Activated naive CD8-positive, alpha-beta T cell treated with anti-CD3 and anti-CD28 coated beads for 36 hours (primary cell): Measurements from ENCODE around the gene TRERF1. TPM values are rescaled to one million over a fixed set of nuclear protein-coding genes. Genes with fewer than 3 reads are reported as not detected.
"Not testable (repeated sequence)": the region's sequence is repeated elsewhere in the genome, so short reads cannot be mapped to it uniquely, and the experiment has no call there.

Source experiments
- DNase-seq: peaks from one replicate; pipeline ENCODE4 v3.0.0; 2021
- H3K27ac Mint-ChIP-seq: one replicate; pipeline ENCODE4 v1.8.0; 2022; ENCODE audit warnings: mild to moderate bottlenecking, moderate library complexity, mixed read lengths
- H3K27me3 Mint-ChIP-seq: one replicate; pipeline ENCODE4 v1.8.0; 2022; ENCODE audit warnings: mild to moderate bottlenecking, mixed read lengths
- H3K36me3 Mint-ChIP-seq: one replicate; pipeline ENCODE4 v1.8.0; 2021; ENCODE audit warnings: mild to moderate bottlenecking, mixed read lengths
- H3K4me1 Mint-ChIP-seq: one replicate; pipeline ENCODE4 v1.8.0; 2021; ENCODE audit warnings: mixed read lengths
- H3K4me3 Mint-ChIP-seq: one replicate; pipeline ENCODE4 v1.8.0; 2022; ENCODE audit warnings: mild to moderate bottlenecking, moderate library complexity, mixed read lengths
- H3K9me3 Mint-ChIP-seq: one replicate; pipeline ENCODE4 v1.8.0; 2022; ENCODE audit warnings: mixed read lengths
- total RNA-seq, 2 experiments: library from RNA; stranded (reverse); gene quantifications; one replicate each; pipeline ENCODE4 v1.2.3, GENCODE V29; 2021

TRERF1 gene, protein sequence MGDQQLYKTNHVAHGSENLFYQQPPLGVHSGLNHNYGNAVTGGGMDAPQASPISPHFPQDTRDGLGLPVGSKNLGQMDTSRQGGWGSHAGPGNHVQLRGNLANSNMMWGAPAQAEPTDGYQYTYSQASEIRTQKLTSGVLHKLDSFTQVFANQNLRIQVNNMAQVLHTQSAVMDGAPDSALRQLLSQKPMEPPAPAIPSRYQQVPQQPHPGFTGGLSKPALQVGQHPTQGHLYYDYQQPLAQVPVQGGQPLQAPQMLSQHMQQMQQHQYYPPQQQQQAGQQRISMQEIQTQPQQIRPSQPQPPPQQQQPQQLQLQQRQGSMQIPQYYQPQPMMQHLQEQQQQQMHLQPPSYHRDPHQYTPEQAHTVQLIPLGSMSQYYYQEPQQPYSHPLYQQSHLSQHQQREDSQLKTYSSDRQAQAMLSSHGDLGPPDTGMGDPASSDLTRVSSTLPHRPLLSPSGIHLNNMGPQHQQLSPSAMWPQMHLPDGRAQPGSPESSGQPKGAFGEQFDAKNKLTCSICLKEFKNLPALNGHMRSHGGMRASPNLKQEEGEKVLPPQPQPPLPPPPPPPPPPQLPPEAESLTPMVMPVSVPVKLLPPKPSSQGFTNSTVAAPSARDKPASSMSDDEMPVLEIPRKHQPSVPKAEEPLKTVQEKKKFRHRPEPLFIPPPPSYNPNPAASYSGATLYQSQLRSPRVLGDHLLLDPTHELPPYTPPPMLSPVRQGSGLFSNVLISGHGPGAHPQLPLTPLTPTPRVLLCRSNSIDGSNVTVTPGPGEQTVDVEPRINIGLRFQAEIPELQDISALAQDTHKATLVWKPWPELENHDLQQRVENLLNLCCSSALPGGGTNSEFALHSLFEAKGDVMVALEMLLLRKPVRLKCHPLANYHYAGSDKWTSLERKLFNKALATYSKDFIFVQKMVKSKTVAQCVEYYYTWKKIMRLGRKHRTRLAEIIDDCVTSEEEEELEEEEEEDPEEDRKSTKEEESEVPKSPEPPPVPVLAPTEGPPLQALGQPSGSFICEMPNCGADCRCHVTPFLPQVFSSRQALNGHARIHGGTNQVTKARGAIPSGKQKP (N-terminal part only)
- total RNA-seq = 1 to 10 TPM; 6.5 to 6.9 TPM

GRCh38 chr6:42451333-42452170 is at the start of gene TRERF1:
Gene TRERF1 (minus strand): TSS chr6:42451926. CDS start chr6:42269590, 182,336 bp downstream.
- Mint-ChIP-seq H3K9me3 (no peaks in the 10 kb centered on the region), H3K27ac (peak within 1 kb of the TSS; percentile 87), H3K36me3 (peaks cover 9% of the 10 kb centered on the region), H3K27me3 (peaks cover 10% of the 10 kb centered on the region), H3K4me1 (peaks cover 42% of the 10 kb centered on the region), H3K4me3 (peak within 1 kb of the TSS; percentile 94)
- DNase-seq = peak; percentile 49

DNA sequence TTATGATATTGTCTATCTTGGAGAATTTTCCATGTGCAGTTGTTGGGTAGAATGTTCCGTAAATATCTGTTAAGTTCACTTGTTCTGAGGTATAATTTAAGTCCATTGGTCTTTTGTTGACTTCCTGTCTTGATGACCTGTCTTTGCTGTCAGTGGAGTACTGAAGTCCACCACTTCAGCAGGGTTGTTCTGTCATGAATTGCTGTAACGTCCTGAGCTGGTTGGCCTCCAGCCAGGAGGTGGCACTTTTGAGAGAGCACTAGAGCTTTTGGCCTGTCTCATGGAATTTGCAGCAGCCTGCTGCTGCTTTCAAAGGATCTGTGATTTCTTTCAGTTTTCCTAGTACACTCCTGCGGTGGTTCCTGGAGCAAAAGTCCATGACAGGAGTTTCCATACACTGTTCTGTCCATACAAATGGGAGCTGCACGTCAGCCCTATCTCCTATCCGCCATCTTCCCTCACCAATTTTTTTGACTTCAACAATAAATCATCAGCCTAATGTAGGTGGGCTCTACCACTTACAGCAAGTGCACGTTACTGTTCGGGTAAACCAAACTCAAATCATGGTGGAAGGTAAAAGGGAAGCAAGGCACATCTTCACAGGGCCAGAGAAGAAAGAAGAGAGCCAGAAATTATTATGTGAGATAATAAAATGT is 46.9 kb upstream of the TRERF1 start:
- H3K27ac Mint-ChIP-seq = no peak overlapping the region
- no peak overlapping the region for H3K4me3 Mint-ChIP-seq
- H3K4me1 Mint-ChIP-seq = peaks cover 7% of the 10 kb centered on the region
- no peaks in the 10 kb centered on the region for H3K27me3 Mint-ChIP-seq
- no peak for DNase-seq
- no peaks in the 10 kb centered on the region for H3K36me3 Mint-ChIP-seq
- peaks cover 12% of the 10 kb centered on the region for H3K9me3 Mint-ChIP-seq

- H3K27ac Mint-ChIP-seq = no peak overlapping the region
- no peak for DNase-seq
- no peaks in the 10 kb centered on the region for H3K36me3 Mint-ChIP-seq
- H3K4me1 Mint-ChIP-seq = peaks cover 2% of the 10 kb centered on the region
- no peaks in the 10 kb centered on the region for H3K27me3 Mint-ChIP-seq
- H3K4me3 Mint-ChIP-seq = no peak overlapping the region
- H3K9me3 Mint-ChIP-seq = peaks cover 9% of the 10 kb centered on the region
These were observed 42.3 kb upstream of the TRERF1 start for GRCh38 chr6:42493914-42494539.

- no peaks in the 10 kb centered on the region for H3K9me3 Mint-ChIP-seq
- DNase-seq = no peak
- peaks cover under 1% of the 10 kb centered on the region for H3K4me1 Mint-ChIP-seq
- no peaks in the 10 kb centered on the region for H3K27me3 Mint-ChIP-seq
- H3K27ac Mint-ChIP-seq = no peak overlapping the region
- H3K36me3 Mint-ChIP-seq = no peaks in the 10 kb centered on the region
- H3K4me3 Mint-ChIP-seq = no peak overlapping the region
These were observed 36.4 kb upstream of the TRERF1 start for GRCh38 chr6:42488129-42488528.

DNA sequence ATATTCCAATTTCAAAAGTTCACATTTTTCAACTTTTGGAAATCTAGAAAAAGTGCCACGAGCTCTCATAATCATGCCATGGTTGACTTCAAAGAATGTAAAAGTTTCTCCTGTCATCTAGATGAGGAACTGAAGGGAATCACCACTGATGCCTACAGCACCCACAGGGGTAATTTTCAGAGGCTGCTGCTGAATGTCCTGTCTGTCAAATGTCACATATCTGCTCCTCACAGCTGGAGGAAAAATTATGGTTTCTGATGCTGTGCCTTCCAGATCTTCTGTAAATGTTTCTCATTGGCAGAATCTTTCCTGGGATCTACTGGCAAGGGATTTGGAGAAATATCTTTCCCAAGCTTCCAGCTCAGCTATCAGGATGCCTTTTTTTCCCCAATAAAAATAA is 32.5 kb upstream of the TRERF1 start:
- no peaks in the 10 kb centered on the region for H3K27me3 Mint-ChIP-seq
- no peak overlapping the region for H3K4me3 Mint-ChIP-seq
- no peaks in the 10 kb centered on the region for H3K4me1 Mint-ChIP-seq
- H3K9me3 Mint-ChIP-seq = no peaks in the 10 kb centered on the region
- H3K36me3 Mint-ChIP-seq = no peaks in the 10 kb centered on the region
- no peak for DNase-seq
- H3K27ac Mint-ChIP-seq = no peak overlapping the region

GRCh38 chr6:42482174-42482573 is 30.4 kb upstream of the TRERF1 start:
- DNase-seq = no peak
- H3K27ac Mint-ChIP-seq = no peak overlapping the region
- H3K9me3 Mint-ChIP-seq = no peaks in the 10 kb centered on the region
- H3K4me3 Mint-ChIP-seq = no peak overlapping the region
- H3K4me1 Mint-ChIP-seq = no peaks in the 10 kb centered on the region
- no peaks in the 10 kb centered on the region for H3K36me3 Mint-ChIP-seq
- H3K27me3 Mint-ChIP-seq = no peaks in the 10 kb centered on the region

DNA sequence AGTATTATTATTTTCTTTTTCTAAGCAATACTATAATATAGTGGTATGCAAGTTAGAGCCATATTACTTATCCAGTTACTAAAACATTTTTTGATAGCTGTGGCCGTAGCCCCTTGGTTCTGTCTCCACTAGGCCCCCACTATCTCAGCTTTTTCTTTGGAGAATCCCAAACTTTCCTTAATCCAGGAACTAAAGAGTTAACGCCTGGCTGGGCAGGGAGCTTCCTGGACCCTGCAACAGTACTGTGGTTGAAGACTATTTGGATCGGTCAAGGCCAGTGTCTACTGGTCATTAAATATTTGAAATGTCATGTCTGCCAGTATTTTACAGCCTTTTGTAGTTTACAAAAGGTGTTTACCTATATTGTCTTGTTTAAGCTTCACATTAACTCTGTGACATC is 20.0 kb upstream of the TRERF1 start:
- no peaks in the 10 kb centered on the region for H3K36me3 Mint-ChIP-seq
- H3K4me3 Mint-ChIP-seq = no peak overlapping the region
- H3K27ac Mint-ChIP-seq = no peak overlapping the region
- H3K27me3 Mint-ChIP-seq = no peaks in the 10 kb centered on the region
- H3K4me1 Mint-ChIP-seq = no peaks in the 10 kb centered on the region
- H3K9me3 Mint-ChIP-seq = peaks cover 12% of the 10 kb centered on the region
- no peak for DNase-seq

DNA sequence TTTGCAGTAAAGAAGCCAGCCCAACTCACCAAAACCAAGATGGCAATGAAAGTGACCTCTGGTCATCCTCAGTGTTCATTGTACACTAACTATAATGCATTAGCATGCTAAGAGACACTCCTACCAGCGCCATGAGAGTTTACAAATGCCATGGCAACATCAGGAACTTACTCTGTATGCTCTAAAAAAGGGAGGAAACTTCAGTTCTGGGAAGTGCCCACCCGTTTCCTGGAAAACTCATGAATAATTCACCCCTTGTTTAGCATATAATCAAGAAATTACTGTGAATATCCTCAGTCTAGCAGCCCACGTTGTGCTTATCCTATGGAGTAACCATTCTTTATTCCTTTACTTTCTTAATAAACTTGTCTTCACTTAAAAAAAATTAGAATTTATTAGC is 19.4 kb upstream of the TRERF1 start:
- H3K4me1 Mint-ChIP-seq = no peaks in the 10 kb centered on the region
- H3K4me3 Mint-ChIP-seq = no peak overlapping the region
- no peaks in the 10 kb centered on the region for H3K27me3 Mint-ChIP-seq
- no peak for DNase-seq
- no peak overlapping the region for H3K27ac Mint-ChIP-seq
- peaks cover 12% of the 10 kb centered on the region for H3K9me3 Mint-ChIP-seq
- H3K36me3 Mint-ChIP-seq = no peaks in the 10 kb centered on the region

DNA sequence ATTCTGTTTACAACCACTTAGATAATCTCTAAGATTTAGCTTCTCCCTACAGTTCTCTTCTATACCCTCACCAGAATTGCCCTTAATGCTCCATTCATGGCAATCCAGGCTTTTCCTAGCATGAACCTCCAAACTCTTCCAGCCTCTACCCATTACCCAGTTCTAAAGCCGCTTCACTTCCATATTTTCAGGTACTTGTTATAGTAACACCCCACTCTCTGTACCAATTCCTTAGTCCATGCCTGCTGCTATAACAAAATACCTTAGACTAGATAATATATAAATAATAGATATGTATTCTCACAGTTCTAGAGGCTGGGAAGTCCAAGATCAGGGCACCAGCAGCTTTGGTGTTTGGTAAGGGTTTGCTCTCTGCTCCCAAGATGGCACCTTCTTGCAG is 16.5 kb upstream of the TRERF1 start:
- peaks cover 14% of the 10 kb centered on the region for H3K9me3 Mint-ChIP-seq
- H3K27me3 Mint-ChIP-seq = no peaks in the 10 kb centered on the region
- H3K4me3 Mint-ChIP-seq = no peak overlapping the region

DNA sequence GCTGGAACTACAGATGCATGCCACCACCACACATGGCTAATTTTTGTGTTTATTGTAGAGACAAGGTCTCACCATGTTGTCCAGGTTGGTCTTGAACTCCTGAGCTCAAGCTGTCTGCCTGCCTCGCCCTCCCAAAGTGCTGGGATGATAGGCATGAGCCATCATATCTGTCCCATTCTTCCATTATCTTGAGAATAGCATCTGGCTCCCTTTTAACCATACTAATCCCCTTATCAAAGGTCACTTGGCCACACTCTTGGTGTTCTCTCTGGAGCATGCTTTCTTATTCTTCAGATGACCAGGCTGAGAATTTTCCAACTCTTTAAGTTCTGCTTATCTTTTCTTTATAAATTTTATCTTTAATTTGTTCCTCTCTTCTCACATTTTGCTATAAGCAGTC is 15.9 kb upstream of the TRERF1 start:
- no peak for DNase-seq
- peaks cover 14% of the 10 kb centered on the region for H3K9me3 Mint-ChIP-seq
- H3K27ac Mint-ChIP-seq = no peak overlapping the region
- H3K36me3 Mint-ChIP-seq = no peaks in the 10 kb centered on the region
- no peaks in the 10 kb centered on the region for H3K27me3 Mint-ChIP-seq
- H3K4me3 Mint-ChIP-seq = no peak overlapping the region
- H3K4me1 Mint-ChIP-seq = no peaks in the 10 kb centered on the region

More for the DNA sequence above, 16.5 kb upstream of the TRERF1 start:
- Mint-ChIP-seq H3K4me1 (no peaks in the 10 kb centered on the region), H3K36me3 (no peaks in the 10 kb centered on the region), H3K27ac (no peak overlapping the region)
- DNase-seq = no peak

GRCh38 chr6:42466470-42466869 is 14.7 kb upstream of the TRERF1 start:
- H3K4me1 Mint-ChIP-seq, H3K4me3 Mint-ChIP-seq, H3K27me3 Mint-ChIP-seq, H3K36me3 Mint-ChIP-seq, H3K27ac Mint-ChIP-seq, DNase-seq: not testable (repeated sequence)
- peaks cover 14% of the 10 kb centered on the region for H3K9me3 Mint-ChIP-seq

- peaks cover 2% of the 10 kb centered on the region for H3K9me3 Mint-ChIP-seq
- H3K4me3 Mint-ChIP-seq = no peak overlapping the region
- no peak overlapping the region for H3K27ac Mint-ChIP-seq
- H3K27me3 Mint-ChIP-seq = no peaks in the 10 kb centered on the region
- no peak for DNase-seq
- H3K36me3 Mint-ChIP-seq = no peaks in the 10 kb centered on the region
- H3K4me1 Mint-ChIP-seq = no peaks in the 10 kb centered on the region
These were observed 10.8 kb upstream of the TRERF1 start for GRCh38 chr6:42462474-42462972.

DNA sequence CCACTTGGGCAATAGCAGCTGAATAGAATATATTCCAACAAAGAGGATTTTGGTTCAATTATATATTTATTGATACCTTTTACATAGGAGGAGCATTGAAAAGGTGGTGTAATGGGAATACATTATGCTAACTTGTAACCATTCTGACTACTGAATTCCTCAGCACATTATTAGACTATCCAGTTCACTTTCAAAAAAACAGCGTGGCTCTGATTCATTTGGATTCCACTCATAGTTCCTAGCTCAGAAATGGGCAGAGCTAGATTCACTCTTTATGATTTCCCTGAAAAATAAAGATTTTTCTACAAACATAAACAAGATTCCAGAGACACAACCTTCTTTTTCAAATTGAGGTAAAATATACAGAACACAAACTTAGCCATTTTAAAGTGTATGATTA is 9.2 kb upstream of the TRERF1 start:
- H3K4me3 Mint-ChIP-seq = no peak overlapping the region
- H3K27me3 Mint-ChIP-seq = no peaks in the 10 kb centered on the region
- no peak for DNase-seq
- no peaks in the 10 kb centered on the region for H3K4me1 Mint-ChIP-seq
- H3K9me3 Mint-ChIP-seq = peaks cover 2% of the 10 kb centered on the region
- no peaks in the 10 kb centered on the region for H3K36me3 Mint-ChIP-seq
- H3K27ac Mint-ChIP-seq = no peak overlapping the region

GRCh38 chr6:42459888-42460287 is 8.2 kb upstream of the TRERF1 start:
- H3K4me1 Mint-ChIP-seq = no peaks in the 10 kb centered on the region
- DNase-seq = no peak
- H3K27ac Mint-ChIP-seq = no peak overlapping the region
- no peak overlapping the region for H3K4me3 Mint-ChIP-seq
- no peaks in the 10 kb centered on the region for H3K36me3 Mint-ChIP-seq
- H3K9me3 Mint-ChIP-seq = no peaks in the 10 kb centered on the region
- no peaks in the 10 kb centered on the region for H3K27me3 Mint-ChIP-seq
